GM19351 (cell line): ENCODE data around the gene DNAH9.

ENCODE experiments used
- ATAC-seq: cut with Tn5 transposase; IDR thresholded peaks from one replicate; pipeline ENCODE4 v1.9.1; 2021; ENCODE audit warnings: mild to moderate bottlenecking, moderate library complexity; ENCODE audit not compliant: unreplicated experiment

The DNAH9 gene

GRCh38 chr17:11836508-11836907 is 238.2 kb downstream of the DNAH9 start:
- ATAC-seq = no peak

- no peak for ATAC-seq
Measured at GRCh38 chr17:11840052-11840451, 241.8 kb downstream of the DNAH9 start.

- ATAC-seq = no peak
Measured at GRCh38 chr17:11840831-11841230, 242.6 kb downstream of the DNAH9 start.

GRCh38 chr17:11848330-11848729 is 250.1 kb downstream of the DNAH9 start:
- no peak for ATAC-seq

- no peak for ATAC-seq
Measured at GRCh38 chr17:11852231-11852630, 254.0 kb downstream of the DNAH9 start.

GRCh38 chr17:11852912-11853311 is 254.6 kb downstream of the DNAH9 start:
- no peak for ATAC-seq

GRCh38 chr17:11853321-11854151 is 255.3 kb downstream of the DNAH9 start:
- ATAC-seq = no peak

GRCh38 chr17:11855306-11855705 is 257.0 kb downstream of the DNAH9 start:
- no peak for ATAC-seq

GRCh38 chr17:11857006-11857405 is 258.7 kb downstream of the DNAH9 start:
- ATAC-seq = no peak

GRCh38 chr17:11869680-11870394 is 271.6 kb downstream of the DNAH9 start:
- ATAC-seq = no peak

- no peak for ATAC-seq
Measured at GRCh38 chr17:11871773-11872172, 273.5 kb downstream of the DNAH9 start.

GRCh38 chr17:11874756-11875155 is 276.5 kb downstream of the DNAH9 start:
- no peak for ATAC-seq

GRCh38 chr17:11880714-11881113 is 282.4 kb downstream of the DNAH9 start:
- ATAC-seq = no peak

GRCh38 chr17:11882716-11883115 is 284.4 kb downstream of the DNAH9 start:
- no peak for ATAC-seq

- ATAC-seq = no peak
Measured at GRCh38 chr17:11885051-11885450, 286.8 kb downstream of the DNAH9 start.

GRCh38 chr17:11889266-11889665 is 291.0 kb downstream of the DNAH9 start:
- ATAC-seq = no peak

GRCh38 chr17:11893862-11894261 is 295.6 kb downstream of the DNAH9 start:
- no peak for ATAC-seq

GRCh38 chr17:11896199-11896598 is 297.9 kb downstream of the DNAH9 start:
- ATAC-seq = no peak

- ATAC-seq = no peak
Measured at GRCh38 chr17:11898526-11899235, 300.4 kb downstream of the DNAH9 start.

- no peak for ATAC-seq
Measured at GRCh38 chr17:11899537-11899942, 301.3 kb downstream of the DNAH9 start.

- no peak for ATAC-seq
Measured at GRCh38 chr17:11900041-11900476, 301.8 kb downstream of the DNAH9 start.

GRCh38 chr17:11900655-11901054 is 302.4 kb downstream of the DNAH9 start:
- no peak for ATAC-seq
